ENCODE results near the gene TNRC6A.

TNRC6A gene

DNA sequence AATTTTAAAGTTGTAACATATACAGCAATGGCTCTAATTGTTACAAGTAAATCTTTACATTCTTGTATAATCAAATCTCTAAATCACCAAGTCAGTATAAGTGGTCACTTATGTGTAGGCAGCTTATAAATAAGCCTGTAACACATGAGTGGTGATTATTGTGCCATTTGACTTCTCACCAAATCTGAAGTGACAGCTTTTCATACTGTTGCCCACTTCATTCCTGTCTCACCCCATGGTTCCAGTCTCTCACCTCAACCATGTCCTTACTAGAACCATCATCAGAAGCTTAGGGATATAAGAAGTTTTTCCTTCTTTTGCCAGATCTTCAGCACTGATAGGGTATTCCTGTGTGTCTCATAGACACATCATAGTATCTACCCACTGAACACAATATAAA lies 23.5 kb downstream of the TNRC6A start:
- Histone ChIP-seq H3K27ac (ENCODE audit: low read depth, low read length) (no peak overlapping the region), H3K4ac (ENCODE audit: low read depth, low read length) (no peak overlapping the region), H3K27me3 (ENCODE audit: insufficient read depth, low read length, poor library complexity) (no peaks in the 10 kb centered on the region), H3K4me2 (ENCODE audit: low read length) (no peak overlapping the region), H3K36me3 (ENCODE audit: control insufficient read depth, insufficient read depth, low read length) (no peaks in the 10 kb centered on the region), H3K23ac (ENCODE audit: low read length) (no peak overlapping the region), H2BK5ac (ENCODE audit: low read length) (no peak overlapping the region), H2BK120ac (ENCODE audit: low read depth, low read length) (no peak overlapping the region), H3K79me2 (ENCODE audit: control insufficient read depth, insufficient read depth, low read length) (peaks cover 49% of the 10 kb centered on the region), H2BK15ac (replicated peaks; ENCODE audit: low read depth) (no peak overlapping the region), H2AK5ac (ENCODE audit: low read length) (no peak overlapping the region), H3K79me1 (ENCODE audit: low read length) (peaks cover 16% of the 10 kb centered on the region), H3K9ac (ENCODE audit: low read length) (no peak overlapping the region), H4K8ac (ENCODE audit: low read depth, low read length) (no peak overlapping the region), H4K5ac (ENCODE audit: low read length) (no peak overlapping the region), H3K56ac (ENCODE audit: low read length) (no peak overlapping the region), H3K4me3 (ENCODE audit: low read length) (no peak overlapping the region), H3K4me1 (ENCODE audit: control insufficient read depth, low read depth, low read length) (no peaks in the 10 kb centered on the region), H3K18ac (ENCODE audit: low read length) (no peak overlapping the region)
- no peak for DNase-seq

DNA sequence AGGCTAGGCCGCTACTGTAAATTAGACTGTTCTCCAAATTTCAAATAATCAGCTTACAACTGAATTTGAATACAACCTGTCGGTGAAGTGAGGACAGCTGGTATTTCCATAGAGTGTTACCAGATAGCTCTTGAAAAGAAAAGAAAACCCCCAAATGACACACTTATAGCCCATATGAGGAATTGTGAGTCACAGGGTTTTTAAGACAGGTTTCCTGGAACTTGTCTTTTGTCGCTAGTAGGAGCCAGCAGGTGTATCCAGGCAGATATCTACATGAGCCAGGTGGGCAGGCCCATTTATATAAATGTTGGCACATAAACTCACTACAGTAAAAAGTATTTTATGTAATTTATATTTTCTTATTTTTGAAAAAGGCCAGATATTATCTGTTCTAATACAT lies 24.0 kb downstream of the TNRC6A start:
- Histone ChIP-seq H3K27ac (ENCODE audit: low read depth, low read length) (no peak overlapping the region), H3K4ac (ENCODE audit: low read depth, low read length) (no peak overlapping the region), H3K79me2 (ENCODE audit: control insufficient read depth, insufficient read depth, low read length) (peaks cover 46% of the 10 kb centered on the region), H2BK15ac (replicated peaks; ENCODE audit: low read depth) (no peak overlapping the region), H3K36me3 (ENCODE audit: control insufficient read depth, insufficient read depth, low read length) (no peaks in the 10 kb centered on the region), H3K27me3 (ENCODE audit: insufficient read depth, low read length, poor library complexity) (no peaks in the 10 kb centered on the region), H3K4me1 (ENCODE audit: control insufficient read depth, low read depth, low read length) (no peaks in the 10 kb centered on the region), H2BK120ac (ENCODE audit: low read depth, low read length) (no peak overlapping the region), H4K8ac (ENCODE audit: low read depth, low read length) (no peak overlapping the region), H2BK5ac (ENCODE audit: low read length) (no peak overlapping the region), H3K4me3 (ENCODE audit: low read length) (no peak overlapping the region), H3K23ac (ENCODE audit: low read length) (no peak overlapping the region), H4K5ac (ENCODE audit: low read length) (no peak overlapping the region), H3K4me2 (ENCODE audit: low read length) (no peak overlapping the region), H3K18ac (ENCODE audit: low read length) (no peak overlapping the region), H2AK5ac (ENCODE audit: low read length) (no peak overlapping the region), H3K56ac (ENCODE audit: low read length) (no peak overlapping the region), H3K9ac (ENCODE audit: low read length) (no peak overlapping the region), H3K79me1 (ENCODE audit: low read length) (peaks cover 16% of the 10 kb centered on the region)
- WGBS (ENCODE audit: extremely low coverage, insufficient coverage, low lambda C conversion rate) = no CpG with 5 or more reads among the region's 3 CpGs
- no peak for DNase-seq

DNA sequence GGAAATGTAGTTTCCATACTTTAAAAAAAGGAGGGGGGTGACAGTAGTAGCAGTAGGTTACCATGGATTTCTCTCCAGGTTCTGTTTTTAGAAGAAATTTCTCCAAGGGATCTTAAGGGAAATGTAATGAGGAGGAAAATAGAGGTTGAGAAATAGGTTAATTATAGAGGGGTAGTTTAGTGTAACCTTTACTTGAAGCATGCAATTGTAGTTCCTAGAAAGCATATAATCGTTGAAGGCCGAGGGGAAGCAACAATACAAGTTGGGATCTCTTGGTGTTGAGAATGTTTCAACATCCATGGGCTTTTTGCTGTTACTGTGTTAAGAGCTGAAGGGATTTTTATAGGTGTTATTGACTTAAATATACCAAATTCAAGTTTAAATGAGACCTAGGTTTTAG lies 25.1 kb downstream of the TNRC6A start:
- H3K9ac ChIP-seq (ENCODE audit: low read length) = no peak overlapping the region
- WGBS (ENCODE audit: extremely low coverage, insufficient coverage, low lambda C conversion rate) = no CpG with 5 or more reads among the region's 2 CpGs
- no peaks in the 10 kb centered on the region for H3K4me1 ChIP-seq (ENCODE audit: control insufficient read depth, low read depth, low read length)

DNA sequence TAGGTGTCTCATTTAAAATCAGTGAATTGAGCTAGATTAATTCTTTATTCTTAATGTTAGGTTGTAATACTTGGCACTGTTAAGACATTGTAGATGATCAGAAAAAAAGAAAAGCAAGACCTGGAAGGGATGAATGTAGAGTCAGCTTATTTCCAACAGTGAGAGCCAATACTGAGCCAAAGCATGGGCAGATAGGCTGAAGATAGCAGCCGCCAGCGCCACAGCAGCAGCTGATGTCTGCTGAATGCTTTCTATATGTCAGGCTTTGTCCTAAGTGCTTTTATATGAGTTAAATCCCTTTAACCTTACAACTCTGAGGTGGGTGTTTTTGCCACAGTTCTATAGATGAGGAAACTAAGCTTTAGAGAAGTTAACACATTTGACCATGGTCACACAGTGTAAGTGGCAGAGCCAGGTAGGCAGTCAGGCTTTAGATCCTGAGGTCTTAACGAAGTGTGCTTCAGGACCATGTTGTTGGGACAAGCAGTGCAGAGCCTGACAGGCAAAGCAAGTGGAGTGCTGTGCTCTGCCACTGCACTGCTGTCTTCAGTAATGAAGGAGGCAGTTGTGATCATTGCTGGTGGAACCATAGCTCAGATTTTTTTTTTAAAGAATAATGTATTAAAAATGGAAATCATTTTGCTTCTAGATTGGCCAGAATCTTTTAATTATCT lies 25.9 kb downstream of the TNRC6A start:
- H3K9ac ChIP-seq (ENCODE audit: low read length) = no peak overlapping the region
- no peaks in the 10 kb centered on the region for H3K36me3 ChIP-seq (ENCODE audit: control insufficient read depth, insufficient read depth, low read length)
- no peak overlapping the region for H4K8ac ChIP-seq (ENCODE audit: low read depth, low read length)
- H3K18ac ChIP-seq (ENCODE audit: low read length) = no peak overlapping the region
- H3K56ac ChIP-seq (ENCODE audit: low read length) = no peak overlapping the region
- DNase-seq = peak; percentile 14
- peaks cover 23% of the 10 kb centered on the region for H3K79me1 ChIP-seq (ENCODE audit: low read length)
- H3K27ac ChIP-seq (ENCODE audit: low read depth, low read length) = no peak overlapping the region
- H2BK120ac ChIP-seq (ENCODE audit: low read depth, low read length) = no peak overlapping the region
- H2BK5ac ChIP-seq (ENCODE audit: low read length) = no peak overlapping the region
- H3K4me3 ChIP-seq (ENCODE audit: low read length) = no peak overlapping the region
- H3K23ac ChIP-seq (ENCODE audit: low read length) = no peak overlapping the region
- no peaks in the 10 kb centered on the region for H3K4me1 ChIP-seq (ENCODE audit: control insufficient read depth, low read depth, low read length)
- no peak overlapping the region for H2AK5ac ChIP-seq (ENCODE audit: low read length)
- no CpG with 5 or more reads among the region's 3 CpGs for WGBS (ENCODE audit: extremely low coverage, insufficient coverage, low lambda C conversion rate)
- no peak overlapping the region for H3K4ac ChIP-seq (ENCODE audit: low read depth, low read length)
- no peak overlapping the region for H3K4me2 ChIP-seq (ENCODE audit: low read length)
- no peak overlapping the region for H2BK15ac ChIP-seq (replicated peaks; ENCODE audit: low read depth)
- no peak overlapping the region for H4K5ac ChIP-seq (ENCODE audit: low read length)
- H3K27me3 ChIP-seq (ENCODE audit: insufficient read depth, low read length, poor library complexity) = no peaks in the 10 kb centered on the region
- peaks cover 43% of the 10 kb centered on the region for H3K79me2 ChIP-seq (ENCODE audit: control insufficient read depth, insufficient read depth, low read length)

More for the DNA sequence above, 25.1 kb downstream of the TNRC6A start:
- Histone ChIP-seq H3K36me3 (ENCODE audit: control insufficient read depth, insufficient read depth, low read length) (no peaks in the 10 kb centered on the region), H3K27me3 (ENCODE audit: insufficient read depth, low read length, poor library complexity) (no peaks in the 10 kb centered on the region), H3K27ac (ENCODE audit: low read depth, low read length) (no peak overlapping the region), H3K79me2 (ENCODE audit: control insufficient read depth, insufficient read depth, low read length) (peaks cover 45% of the 10 kb centered on the region), H4K5ac (ENCODE audit: low read length) (no peak overlapping the region), H4K8ac (ENCODE audit: low read depth, low read length) (no peak overlapping the region), H3K4ac (ENCODE audit: low read depth, low read length) (no peak overlapping the region), H2AK5ac (ENCODE audit: low read length) (no peak overlapping the region), H3K56ac (ENCODE audit: low read length) (no peak overlapping the region), H2BK15ac (replicated peaks; ENCODE audit: low read depth) (no peak overlapping the region), H2BK120ac (ENCODE audit: low read depth, low read length) (no peak overlapping the region), H3K4me2 (ENCODE audit: low read length) (no peak overlapping the region), H3K4me3 (ENCODE audit: low read length) (no peak overlapping the region), H3K79me1 (ENCODE audit: low read length) (peaks cover 21% of the 10 kb centered on the region), H2BK5ac (ENCODE audit: low read length) (no peak overlapping the region), H3K23ac (ENCODE audit: low read length) (no peak overlapping the region), H3K18ac (ENCODE audit: low read length) (no peak overlapping the region)
- no peak for DNase-seq

DNA sequence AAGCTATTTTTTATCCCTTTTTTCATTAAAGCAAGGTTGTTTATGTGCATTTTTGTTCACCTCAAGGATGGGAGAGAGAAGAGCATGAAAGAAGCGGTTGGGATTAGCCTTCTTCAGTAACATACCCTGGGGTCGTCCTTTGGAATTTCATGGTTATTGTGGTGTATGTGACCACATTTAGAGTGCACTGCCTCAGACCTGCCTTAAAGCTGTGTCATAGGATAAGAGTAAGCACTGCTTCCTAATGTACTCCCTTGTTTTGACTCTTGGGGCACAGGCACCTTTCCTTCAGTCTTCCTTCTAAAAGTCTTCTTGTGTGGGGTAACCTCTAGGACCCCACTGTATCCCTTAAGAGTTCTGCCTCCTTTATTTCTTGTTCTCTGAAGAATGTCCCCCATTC lies 28.9 kb downstream of the TNRC6A start:
- H3K4me2 ChIP-seq (ENCODE audit: low read length) = no peak overlapping the region
- no peak overlapping the region for H2BK15ac ChIP-seq (replicated peaks; ENCODE audit: low read depth)
- no peak overlapping the region for H4K5ac ChIP-seq (ENCODE audit: low read length)
- peaks cover 34% of the 10 kb centered on the region for H3K79me2 ChIP-seq (ENCODE audit: control insufficient read depth, insufficient read depth, low read length)
- no peaks in the 10 kb centered on the region for H3K27me3 ChIP-seq (ENCODE audit: insufficient read depth, low read length, poor library complexity)
- H2BK5ac ChIP-seq (ENCODE audit: low read length) = no peak overlapping the region
- no peak overlapping the region for H3K4ac ChIP-seq (ENCODE audit: low read depth, low read length)
- no peak overlapping the region for H4K8ac ChIP-seq (ENCODE audit: low read depth, low read length)
- peaks cover 19% of the 10 kb centered on the region for H3K79me1 ChIP-seq (ENCODE audit: low read length)
- no peak overlapping the region for H3K4me3 ChIP-seq (ENCODE audit: low read length)
- H3K23ac ChIP-seq (ENCODE audit: low read length) = no peak overlapping the region
- peak; percentile 51 for DNase-seq
- no CpG with 5 or more reads among the region's 2 CpGs for WGBS (ENCODE audit: extremely low coverage, insufficient coverage, low lambda C conversion rate)
- H3K36me3 ChIP-seq (ENCODE audit: control insufficient read depth, insufficient read depth, low read length) = no peaks in the 10 kb centered on the region
- H3K27ac ChIP-seq (ENCODE audit: low read depth, low read length) = no peak overlapping the region
- no peak overlapping the region for H3K9ac ChIP-seq (ENCODE audit: low read length)
- H2BK120ac ChIP-seq (ENCODE audit: low read depth, low read length) = no peak overlapping the region
- no peak overlapping the region for H2AK5ac ChIP-seq (ENCODE audit: low read length)
- no peak overlapping the region for H3K18ac ChIP-seq (ENCODE audit: low read length)
- H3K4me1 ChIP-seq (ENCODE audit: control insufficient read depth, low read depth, low read length) = no peaks in the 10 kb centered on the region
- no peak overlapping the region for H3K56ac ChIP-seq (ENCODE audit: low read length)

DNA sequence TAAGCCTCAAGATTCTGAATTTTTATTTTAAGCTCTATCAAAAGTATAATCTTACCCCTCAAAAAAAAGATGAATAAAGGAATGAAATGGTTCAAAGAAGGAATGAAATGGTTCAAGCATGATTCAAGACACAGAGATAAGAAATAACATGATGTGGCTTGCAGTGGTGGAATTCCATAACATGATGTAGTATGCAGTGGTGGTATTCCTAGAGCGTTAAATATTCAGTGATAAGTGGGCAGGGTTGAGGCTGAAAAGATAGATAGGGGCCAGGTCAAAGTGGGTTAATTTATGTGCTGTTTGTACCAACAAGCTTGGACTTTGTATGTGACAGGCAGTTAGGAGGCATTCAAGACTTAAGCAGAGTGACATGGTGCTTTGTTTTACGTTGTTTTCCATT lies 29.6 kb downstream of the TNRC6A start:
- DNase-seq = peak; percentile 13
- H3K23ac ChIP-seq (ENCODE audit: low read length) = no peak overlapping the region

More for the DNA sequence above, 29.6 kb downstream of the TNRC6A start:
- no CpG with 5 or more reads among the region's 2 CpGs for WGBS (ENCODE audit: extremely low coverage, insufficient coverage, low lambda C conversion rate)
- Histone ChIP-seq H3K4me3 (ENCODE audit: low read length) (no peak overlapping the region), H3K36me3 (ENCODE audit: control insufficient read depth, insufficient read depth, low read length) (no peaks in the 10 kb centered on the region), H2BK15ac (replicated peaks; ENCODE audit: low read depth) (no peak overlapping the region), H3K79me1 (ENCODE audit: low read length) (peaks cover 19% of the 10 kb centered on the region), H2BK120ac (ENCODE audit: low read depth, low read length) (no peak overlapping the region), H4K5ac (ENCODE audit: low read length) (no peak overlapping the region), H3K27ac (ENCODE audit: low read depth, low read length) (no peak overlapping the region), H3K18ac (ENCODE audit: low read length) (no peak overlapping the region), H4K8ac (ENCODE audit: low read depth, low read length) (no peak overlapping the region), H2BK5ac (ENCODE audit: low read length) (no peak overlapping the region), H3K56ac (ENCODE audit: low read length) (no peak overlapping the region), H3K4me2 (ENCODE audit: low read length) (no peak overlapping the region), H3K4me1 (ENCODE audit: control insufficient read depth, low read depth, low read length) (no peaks in the 10 kb centered on the region), H3K27me3 (ENCODE audit: insufficient read depth, low read length, poor library complexity) (no peaks in the 10 kb centered on the region), H3K4ac (ENCODE audit: low read depth, low read length) (no peak overlapping the region), H3K9ac (ENCODE audit: low read length) (no peak overlapping the region), H2AK5ac (ENCODE audit: low read length) (no peak overlapping the region), H3K79me2 (ENCODE audit: control insufficient read depth, insufficient read depth, low read length) (peaks cover 33% of the 10 kb centered on the region)
